ENCODE data around the gene GPD1L. TPM values are rescaled to one million over a fixed set of nuclear protein-coding genes. Genes with fewer than 3 reads are reported as not detected.

The GPD1L gene
- polyA plus RNA-seq, 4 donors: 18.6 to 21.8 (median 19.7) TPM

DNA sequence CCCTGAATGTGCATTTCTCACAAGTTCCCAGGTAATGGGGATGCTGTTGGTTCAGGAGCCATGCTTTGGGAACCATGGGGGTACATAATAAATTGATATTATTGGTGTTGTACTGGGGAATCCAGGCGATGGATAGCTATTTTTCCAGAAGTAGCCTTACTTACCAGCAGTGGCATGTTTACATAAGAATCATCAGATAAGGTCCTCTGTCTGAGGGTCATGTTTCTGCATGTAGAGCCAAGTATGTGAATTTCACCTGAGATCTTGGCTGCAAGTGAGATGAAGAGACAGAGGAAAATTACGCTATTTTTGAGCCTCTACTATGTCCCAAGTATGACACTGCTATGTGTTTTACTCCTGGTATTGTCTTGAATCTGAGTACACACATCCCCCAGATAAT lies 26.3 kb downstream of the GPD1L start:
- no peak for DNase-seq (ENCODE audit: low read depth in 4 of 4, low spot score in 2 of 4)

DNA sequence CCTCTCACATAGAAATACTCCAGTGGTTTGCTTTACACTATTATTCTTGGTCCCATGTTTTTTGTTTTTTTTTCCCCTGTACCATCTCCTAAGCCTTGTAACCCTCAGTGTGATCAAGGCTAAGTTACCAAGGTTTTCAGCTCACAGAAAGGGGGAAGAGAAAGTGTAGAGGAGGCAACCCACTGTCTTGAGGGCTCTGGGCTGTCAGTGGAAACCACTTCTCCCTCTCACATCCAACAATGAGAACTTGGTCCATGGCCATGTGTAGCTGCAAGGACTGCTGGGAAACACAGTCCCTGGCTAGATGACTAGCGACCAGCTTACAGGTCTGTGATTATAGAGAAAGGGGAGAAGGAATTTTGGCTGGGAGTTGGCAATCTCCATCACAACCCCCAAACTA lies 30.3 kb downstream of the GPD1L start:
- DNase-seq (ENCODE audit: low read depth in 4 of 4, low spot score in 2 of 4): no peak

DNA sequence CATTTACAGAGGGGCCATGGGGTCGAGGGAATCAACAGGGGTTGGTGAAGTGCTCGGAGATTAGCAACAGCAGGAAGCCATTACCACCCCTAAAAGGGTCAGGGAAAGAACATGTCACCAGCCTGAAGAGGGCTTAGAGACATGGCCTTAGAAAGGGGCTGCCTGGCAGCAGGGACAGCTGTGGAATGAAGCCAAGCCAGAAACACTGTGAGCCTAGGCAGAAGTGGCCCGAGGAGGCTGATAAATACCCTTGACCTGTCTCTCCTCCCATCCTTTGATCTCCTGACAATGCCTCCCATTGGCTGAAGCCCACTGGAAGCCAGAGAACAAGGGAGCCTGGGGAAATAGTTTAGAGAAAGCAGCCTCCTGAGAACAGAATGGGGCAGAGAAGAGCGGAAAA lies 31.4 kb downstream of the GPD1L start:
- DNase-seq (ENCODE audit: low read depth in 4 of 4, low spot score in 2 of 4): no peak

DNA sequence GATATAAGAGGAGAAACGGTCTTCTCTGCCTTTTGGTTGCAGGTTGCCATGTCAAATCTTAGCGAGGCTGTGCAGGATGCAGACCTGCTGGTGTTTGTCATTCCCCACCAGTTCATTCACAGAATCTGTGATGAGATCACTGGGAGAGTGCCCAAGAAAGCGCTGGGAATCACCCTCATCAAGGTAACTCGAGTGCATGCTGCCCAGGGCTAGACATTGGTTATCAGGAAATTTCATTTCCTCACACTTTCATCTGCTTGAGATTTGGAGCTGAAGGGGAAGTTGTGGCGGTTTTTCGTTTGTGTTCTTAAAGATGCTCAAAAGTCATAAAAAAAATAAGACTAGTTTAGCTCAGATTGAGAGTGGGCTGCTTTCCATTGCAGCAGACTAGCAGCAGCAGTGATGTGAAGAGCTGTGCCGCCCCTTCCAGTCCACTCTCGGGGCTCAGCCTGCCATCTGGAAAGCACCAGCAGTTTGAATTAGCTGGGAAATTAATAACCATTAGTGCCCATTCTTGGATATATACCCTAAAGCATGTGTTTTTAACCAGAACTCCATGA lies 32.2 kb downstream of the GPD1L start:
- DNase-seq (ENCODE audit: low read depth in 4 of 4, low spot score in 2 of 4): no peak

DNA sequence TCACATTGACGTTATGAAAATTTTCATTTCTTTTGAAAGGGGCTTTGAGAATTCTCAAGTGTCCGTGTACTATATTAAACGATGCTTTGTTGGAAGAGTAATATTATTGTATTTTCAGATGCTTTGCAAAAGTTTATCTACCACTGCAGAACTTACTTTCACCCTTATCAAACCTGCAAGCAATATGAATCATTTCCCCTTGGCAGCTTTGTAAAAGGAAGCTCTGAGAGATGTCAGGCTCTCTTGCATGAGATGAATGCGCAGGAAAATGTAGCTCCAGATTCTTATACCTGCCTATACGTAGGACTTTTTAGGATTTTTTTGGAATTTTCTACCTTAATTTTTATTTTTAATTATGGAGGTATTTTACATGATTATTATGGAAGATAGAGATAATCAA lies 34.5 kb downstream of the GPD1L start:
- no peak for DNase-seq (ENCODE audit: low read depth in 4 of 4, low spot score in 2 of 4)

DNA sequence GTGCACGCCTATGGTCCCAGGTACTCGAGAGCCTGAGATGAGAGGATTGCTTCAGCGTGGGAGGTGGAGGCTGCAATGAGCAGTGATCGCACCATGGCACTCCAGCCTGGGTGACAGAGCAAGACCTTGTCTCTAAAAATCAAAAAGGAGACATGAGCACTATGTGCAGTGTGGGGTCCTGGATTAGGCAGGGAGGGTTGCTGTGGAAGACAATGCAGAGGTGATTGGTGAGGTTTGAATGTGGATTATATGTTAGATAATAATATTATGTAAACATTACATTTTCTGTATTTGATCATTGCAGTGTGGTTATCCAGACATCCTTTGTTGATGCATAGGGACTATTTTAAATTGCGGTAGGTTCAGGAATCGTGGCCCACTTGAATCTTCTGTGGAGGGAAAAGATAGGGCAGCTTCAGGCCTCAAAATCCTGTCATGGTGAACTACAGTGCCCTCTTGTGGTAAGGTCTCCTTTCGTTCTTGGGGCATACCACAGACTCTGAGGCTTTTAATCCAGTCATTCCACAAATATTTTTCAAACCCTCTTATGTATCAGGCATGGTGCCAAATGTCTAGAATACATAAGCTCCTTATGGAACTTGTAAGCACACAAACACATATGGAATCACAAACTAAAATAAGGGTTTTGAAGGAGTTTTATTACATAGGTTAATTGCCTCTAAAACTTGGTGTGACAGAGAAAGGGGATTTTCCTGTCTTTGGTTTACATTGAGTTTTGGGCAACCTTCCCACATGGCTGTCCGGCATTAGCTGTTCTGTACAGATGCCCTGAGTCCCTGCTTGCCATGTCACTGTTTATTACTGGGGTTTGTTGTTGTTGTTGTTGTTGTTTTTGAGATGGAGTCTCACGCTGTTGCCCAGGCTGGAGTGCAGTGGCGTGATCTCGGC lies 37.7 kb downstream of the GPD1L start:
- peak; percentile 63 to 81 (median 70) for DNase-seq (ENCODE audit: low read depth in 4 of 4, low spot score in 2 of 4)

DNA sequence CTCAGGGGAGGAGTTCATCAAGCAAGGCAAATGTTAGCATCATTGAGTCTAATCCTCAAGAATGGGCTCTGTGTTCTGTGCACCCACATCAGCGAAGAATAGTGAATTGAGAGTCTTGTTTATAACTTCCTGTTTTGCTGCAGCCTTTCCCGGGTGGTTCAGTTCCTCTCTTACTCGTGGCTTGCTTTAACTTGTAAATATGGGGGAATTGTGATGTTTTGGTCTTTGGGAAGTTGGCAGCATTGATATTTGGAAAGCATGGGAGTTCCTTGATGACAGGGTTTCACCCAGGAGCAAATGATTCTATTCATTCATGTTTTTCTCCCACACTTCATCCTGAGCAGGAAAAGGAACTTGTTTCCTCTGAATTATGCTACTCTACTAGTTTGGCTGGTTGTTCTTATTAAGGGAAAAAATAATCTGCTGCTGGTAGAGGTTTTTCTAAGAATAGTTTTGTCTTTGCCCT lies 40.4 kb downstream of the GPD1L start:
- DNase-seq (ENCODE audit: low read depth in 4 of 4, low spot score in 2 of 4): no peak

DNA sequence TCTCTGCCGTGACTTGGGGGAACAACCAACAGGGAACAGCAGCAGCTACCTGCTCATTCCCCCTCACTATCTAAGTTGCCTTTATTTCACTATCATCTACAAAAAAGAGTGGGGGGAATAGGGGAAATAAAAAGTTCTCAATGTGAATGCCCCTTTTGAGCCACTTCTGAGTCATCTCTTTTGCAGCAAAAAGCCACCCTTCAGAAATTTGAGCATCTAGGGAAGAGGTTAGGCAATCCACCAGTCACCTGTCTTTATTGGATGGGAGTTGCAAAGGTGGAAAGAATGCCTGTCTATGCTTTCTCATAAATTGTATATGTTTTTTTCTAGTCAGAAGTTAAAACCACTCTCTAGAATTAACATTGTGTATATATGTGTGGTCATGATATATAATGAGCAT lies 41.1 kb downstream of the GPD1L start:
- no peak for DNase-seq (ENCODE audit: low read depth in 4 of 4, low spot score in 2 of 4)

DNA sequence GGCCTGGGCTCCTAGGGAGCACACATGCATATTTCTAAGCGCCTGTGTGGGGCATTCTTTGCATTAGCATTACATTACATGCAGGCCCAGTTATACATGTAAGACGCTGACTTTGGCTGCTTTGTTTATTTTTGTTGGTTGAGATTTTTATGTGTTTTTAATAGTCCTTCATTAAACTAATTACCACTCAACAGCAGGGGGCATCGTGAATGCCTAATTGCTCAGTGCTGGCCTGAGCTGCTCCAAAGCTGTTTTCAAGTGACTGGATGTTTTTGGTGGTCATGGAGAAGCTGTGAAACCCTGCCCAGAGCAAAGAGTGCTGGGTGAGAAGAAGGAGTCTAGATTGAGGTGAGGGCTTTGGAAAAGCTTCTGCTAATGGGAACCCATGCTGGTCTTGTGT lies 41.5 kb downstream of the GPD1L start:
- no peak for DNase-seq (ENCODE audit: low read depth in 4 of 4, low spot score in 2 of 4)

DNA sequence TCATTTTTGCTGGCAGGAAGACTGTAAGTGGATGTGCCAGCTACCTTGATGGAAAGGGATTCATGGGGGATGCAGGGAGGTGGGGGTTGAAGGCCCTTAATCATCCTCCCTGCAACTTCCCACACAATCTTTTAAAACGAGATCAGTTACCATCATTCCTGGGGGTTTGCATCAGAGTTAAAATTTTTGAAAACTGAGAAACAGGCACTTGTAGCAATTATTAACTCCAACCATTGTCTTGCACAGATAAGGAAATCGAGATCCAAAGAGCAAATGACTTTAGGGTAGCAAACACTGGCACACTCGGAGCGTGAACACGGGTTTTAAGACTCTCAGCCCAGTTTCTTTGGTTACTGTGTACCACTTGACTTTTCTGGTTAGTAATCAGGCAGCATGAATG lies 41.9 kb downstream of the GPD1L start:
- DNase-seq (ENCODE audit: low read depth in 4 of 4, low spot score in 2 of 4): no peak

DNA sequence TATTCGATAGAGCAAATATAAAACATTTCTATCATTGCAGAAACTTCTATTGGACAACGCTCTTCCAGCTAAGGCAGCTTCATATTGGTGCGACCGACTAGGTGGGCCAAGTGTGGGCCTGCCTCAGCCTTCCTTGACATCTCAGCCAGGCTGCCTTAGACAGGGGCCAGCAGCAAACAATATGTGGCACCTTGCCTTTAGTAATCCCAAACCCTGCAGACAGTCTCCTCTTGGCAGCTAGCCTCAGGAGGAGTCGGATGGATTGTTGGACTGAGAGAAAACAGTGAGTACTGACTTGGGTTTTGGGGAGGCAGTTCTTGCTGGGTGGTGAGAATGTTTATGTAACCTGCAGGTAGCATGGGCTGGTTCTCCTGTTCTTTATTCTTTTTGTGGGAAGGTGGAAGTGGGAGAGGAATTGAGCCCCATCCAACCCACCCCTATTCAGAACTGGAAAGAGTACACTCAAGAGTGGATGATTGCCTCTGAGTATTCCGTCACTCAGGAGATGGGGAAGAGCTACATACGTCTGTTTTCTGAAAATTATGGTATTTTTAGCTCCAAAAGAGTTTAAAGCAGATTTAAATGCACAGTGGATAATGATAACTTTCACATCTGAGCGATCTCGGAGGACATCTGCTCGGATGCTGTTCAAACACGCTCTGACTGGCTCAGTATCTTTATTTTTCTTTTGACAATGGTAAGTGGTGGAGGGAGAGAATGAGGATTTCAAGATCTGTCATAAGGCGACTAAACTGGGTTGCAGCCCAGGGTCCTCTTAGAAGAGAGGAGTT lies 47.2 kb downstream of the GPD1L start:
- DNase-seq (ENCODE audit: low read depth in 4 of 4, low spot score in 2 of 4): no peak

DNA sequence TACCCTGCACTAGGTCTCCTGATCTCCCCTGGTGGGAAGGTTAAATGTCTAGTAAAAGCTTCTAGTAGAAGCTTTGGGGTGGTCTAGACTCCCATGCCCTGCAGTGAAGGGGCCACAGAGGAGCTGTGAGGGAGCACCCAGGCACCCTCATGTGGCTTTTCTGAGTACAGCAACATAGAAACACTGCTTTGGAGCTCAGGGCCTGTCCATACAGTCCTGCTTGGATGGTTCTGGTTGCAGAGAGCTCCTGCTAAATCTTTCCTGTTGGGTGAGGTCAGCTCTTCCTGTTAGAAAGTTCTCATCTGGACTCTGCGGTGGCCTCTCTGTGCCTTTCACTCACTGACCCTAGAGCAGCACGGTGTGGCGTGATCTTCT lies 47.8 kb downstream of the GPD1L start:
- no peak for DNase-seq (ENCODE audit: low read depth in 4 of 4, low spot score in 2 of 4)

DNA sequence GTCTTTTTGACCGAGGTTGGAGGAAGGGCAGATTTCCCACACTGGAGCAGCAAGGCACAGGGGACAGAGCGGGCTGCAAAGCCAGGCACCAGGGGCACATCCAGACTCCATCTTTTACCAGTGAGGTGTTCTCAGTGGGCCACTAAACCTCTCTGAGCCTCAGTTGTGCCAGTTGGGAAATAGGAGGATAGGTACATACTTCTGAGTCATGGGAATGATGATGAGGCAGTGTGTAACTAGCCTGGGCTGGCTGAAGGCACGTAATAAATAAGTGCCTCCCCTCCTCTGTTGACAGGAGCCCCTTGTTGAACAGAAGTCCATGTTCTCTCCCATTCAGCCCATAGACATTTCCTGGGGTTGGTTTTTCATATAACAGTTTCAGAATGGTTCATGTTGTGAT lies 48.7 kb downstream of the GPD1L start:
- no peak for DNase-seq (ENCODE audit: low read depth in 4 of 4, low spot score in 2 of 4)

DNA sequence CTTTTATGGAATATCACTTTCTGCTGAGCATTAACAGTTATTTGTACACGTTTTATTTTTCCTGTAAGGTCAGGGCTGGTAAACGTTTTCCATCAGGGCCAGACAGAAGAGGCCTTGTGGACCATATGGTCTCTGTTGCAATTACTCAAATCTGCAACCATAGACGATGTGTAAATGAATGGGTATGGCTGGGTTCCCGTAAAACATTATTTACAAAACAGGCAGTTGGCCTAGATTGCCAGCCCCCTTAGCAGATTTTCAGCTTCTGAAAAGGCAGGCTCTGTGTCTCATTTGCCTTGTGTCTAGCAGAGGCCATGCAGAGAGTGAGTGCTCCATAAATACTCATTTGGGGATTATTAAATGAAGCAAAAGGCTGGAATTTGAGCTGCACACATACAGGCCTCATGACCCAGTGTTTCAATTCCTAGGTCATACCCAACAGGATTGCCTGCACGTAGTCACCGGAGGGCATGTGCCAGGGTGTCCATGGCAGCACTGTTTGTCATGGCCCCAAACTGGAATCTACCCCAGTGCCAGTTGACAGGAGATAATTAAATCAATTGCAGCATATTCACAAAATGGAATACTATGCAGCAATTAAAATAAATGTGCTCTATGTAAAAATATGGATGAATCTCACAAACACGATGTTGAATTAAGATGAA lies 51.3 kb downstream of the GPD1L start:
- DNase-seq (ENCODE audit: low read depth in 4 of 4, low spot score in 2 of 4): no peak

DNA sequence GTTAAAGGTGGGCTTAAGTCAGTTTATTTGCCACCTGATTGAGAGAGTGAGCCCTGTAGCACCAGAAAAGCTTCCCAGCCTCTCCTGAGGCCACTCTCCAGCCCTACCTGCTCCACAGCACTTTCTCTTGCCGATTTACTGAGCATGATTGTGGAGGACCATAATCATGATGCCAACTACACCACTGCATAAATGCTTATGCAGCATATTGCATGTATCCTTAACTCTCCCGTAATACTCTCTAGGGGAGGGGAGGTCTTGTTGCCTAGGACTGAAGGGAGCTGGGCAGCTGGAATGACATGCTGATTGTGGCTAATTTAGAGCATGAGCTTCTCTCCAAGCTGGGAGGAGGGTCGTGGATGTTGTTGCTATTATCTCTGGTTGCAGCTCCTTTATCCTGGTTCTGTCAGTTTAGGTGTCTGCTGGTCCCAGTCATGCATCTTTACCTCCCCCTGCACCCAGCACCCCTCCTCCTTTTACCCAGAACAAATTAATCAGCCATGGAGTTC lies 54.3 kb downstream of the GPD1L start:
- DNase-seq (ENCODE audit: low read depth in 4 of 4, low spot score in 2 of 4): no peak

DNA sequence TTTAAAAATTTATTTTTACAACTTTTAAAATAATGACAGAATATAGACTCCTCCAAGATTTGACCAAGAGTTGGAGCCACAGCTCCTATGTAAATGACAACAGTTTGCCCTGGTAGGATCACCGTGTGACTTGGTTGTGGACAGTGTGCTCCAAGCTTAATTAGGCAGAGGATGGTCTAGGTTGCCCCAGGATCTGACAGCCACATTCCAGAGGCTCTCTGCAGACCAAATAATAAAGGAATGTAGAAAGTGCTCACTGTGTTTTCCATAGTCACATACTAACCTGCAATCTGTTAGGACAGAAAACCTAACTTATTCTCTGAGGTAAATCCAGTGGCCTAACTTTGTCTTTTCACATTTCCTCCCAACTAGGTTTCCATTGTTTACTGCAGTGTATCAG lies 59.0 kb downstream of the GPD1L start:
- no peak for DNase-seq (ENCODE audit: low read depth in 4 of 4, low spot score in 2 of 4)

DNA sequence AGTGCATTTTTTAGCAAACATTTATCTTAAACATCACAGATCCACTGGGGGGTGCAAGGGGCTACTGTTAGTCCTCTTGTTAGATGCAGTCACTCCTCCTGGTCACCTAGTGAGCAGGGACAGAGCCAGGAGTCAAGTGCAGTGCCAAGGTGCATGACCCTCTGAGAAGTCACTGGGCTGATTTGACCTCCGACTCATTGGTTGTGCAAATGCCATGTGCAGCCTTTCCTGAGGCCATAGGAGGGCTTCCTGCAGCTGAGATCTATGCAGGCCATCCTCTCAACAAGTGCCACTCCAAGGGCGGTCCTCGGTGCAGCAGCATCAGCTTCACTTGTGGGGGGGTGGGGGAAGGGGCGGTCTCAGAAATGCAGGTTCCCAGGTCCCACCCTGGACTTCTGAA lies 60.2 kb downstream of the GPD1L start:
- DNase-seq (ENCODE audit: low read depth in 4 of 4, low spot score in 2 of 4): no peak

DNA sequence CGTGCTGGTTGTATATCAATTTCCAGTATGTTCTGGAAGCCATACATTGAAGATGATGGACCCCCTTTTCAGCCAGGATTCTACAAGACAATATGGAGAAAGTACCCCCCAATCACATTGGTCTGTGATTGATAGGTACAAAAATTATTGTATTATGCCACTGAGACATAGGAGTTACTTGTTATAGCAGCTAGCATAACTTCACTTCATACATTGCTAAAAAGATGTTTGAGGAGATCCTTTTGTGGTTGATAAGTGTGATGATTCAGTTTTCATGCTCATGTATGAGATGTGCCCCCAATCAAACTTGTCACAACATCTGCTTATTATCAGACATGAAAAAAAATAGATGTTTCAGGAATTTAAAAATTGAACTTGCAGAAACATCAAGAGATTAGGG lies 66.0 kb downstream of the GPD1L start:
- DNase-seq (ENCODE audit: low read depth in 4 of 4, low spot score in 2 of 4): no peak

DNA sequence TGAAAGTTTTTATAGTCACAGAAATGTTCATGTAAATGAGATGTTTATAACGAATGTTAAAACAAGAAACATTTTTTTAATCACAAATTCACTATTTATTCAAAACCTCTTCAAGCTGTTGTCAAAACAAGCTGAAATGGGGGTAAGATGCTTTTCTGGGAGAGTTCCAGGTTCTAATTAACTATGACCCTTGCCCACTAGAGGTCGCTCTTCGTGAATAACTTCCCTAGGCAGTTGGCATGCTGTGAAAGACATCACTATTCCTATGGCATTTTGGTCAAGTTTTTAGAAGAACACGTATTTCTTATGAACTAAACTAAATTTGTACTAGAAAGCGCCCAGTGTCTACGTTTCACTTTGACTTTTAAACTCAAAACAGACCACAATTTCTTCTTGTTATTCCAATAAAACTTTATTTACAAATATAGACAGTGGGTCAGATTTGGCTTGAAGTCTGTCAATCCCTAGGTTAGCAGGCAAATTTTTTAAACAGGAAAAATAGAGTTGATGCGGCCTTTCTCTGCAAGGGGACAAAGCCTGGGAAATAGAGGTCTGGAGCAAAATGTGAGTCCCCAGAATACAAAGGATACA lies 69.3 kb downstream of the GPD1L start:
- no peak for DNase-seq (ENCODE audit: low read depth in 4 of 4, low spot score in 2 of 4)

DNA sequence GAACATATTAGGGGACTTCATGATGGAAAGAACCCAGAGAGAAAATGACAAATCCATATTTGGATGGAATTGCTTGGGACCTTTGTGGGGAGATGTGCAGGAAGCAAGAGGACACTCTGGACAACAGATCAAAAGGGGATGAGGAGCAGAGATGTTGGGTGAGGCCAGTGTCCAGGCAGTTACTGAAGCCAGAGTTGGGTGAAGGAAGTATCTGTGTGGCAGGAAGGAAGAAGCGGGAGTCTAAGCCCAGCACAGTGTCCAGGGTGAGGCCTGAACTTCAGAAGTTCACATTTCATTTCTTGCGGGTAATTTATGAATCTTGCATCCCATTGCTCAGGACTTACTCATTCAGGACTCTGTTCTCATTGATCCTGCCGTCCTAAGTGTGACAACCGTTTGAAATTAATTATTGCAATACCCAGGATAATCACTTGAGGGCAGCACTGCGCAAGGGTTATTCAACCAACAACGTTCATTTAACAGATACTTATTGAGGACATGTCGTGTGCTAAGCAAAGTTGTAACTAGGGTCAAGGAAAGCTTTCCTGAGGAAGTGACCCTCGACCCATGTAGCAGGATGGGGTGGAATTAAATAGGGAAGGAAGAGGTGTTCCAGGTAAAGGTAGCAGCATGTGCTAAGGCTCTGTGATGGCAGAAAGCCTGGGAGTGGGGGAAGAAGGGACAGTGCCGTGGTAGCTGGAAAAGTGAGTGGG lies 70.7 kb downstream of the GPD1L start:
- DNase-seq (ENCODE audit: low read depth in 4 of 4, low spot score in 2 of 4): no peak

Measured in left renal cortex interstitium (tissue), 4 donors.